ELR (cell line): ENCODE measurements around the gene PTPRN2.
"Not testable (repeated sequence)": the region's sequence is repeated elsewhere in the genome, so short reads cannot be mapped to it uniquely, and the experiment has no call there.

Experiments
- DNase-seq: peaks from one replicate; pipeline ENCODE4 v3.0.0-alpha.2; 2015; ENCODE audit warnings: low read depth

PTPRN2 gene

GRCh38 chr7:158276414-158277218, 311.0 kb downstream of the PTPRN2 start:
- DNase-seq, result no peak

- no peak for DNase-seq
These were observed 311.8 kb downstream of the PTPRN2 start for GRCh38 chr7:158275711-158276413.

- no peak for DNase-seq
These were observed 312.6 kb downstream of the PTPRN2 start for GRCh38 chr7:158274996-158275395.

- DNase-seq, result no peak
These were observed 313.2 kb downstream of the PTPRN2 start for GRCh38 chr7:158274404-158274811.

- DNase-seq, result not testable (repeated sequence)
These were observed 313.8 kb downstream of the PTPRN2 start for GRCh38 chr7:158273756-158274342.

- DNase-seq, result no peak
These were observed 314.4 kb downstream of the PTPRN2 start for GRCh38 chr7:158273138-158273651.

- DNase-seq, result no peak
These were observed 315.0 kb downstream of the PTPRN2 start for GRCh38 chr7:158272509-158273137.

GRCh38 chr7:158272091-158272490, 315.5 kb downstream of the PTPRN2 start:
- no peak for DNase-seq

- DNase-seq, result no peak
These were observed 316.0 kb downstream of the PTPRN2 start for GRCh38 chr7:158271646-158272045.

GRCh38 chr7:158270856-158271413, 316.7 kb downstream of the PTPRN2 start:
- no peak for DNase-seq

GRCh38 chr7:158270106-158270775, 317.4 kb downstream of the PTPRN2 start:
- DNase-seq, result no peak

GRCh38 chr7:158268816-158269535, 318.6 kb downstream of the PTPRN2 start:
- no peak for DNase-seq

- DNase-seq, result no peak
These were observed 319.7 kb downstream of the PTPRN2 start for GRCh38 chr7:158267742-158268435.

GRCh38 chr7:158266817-158267741, 320.5 kb downstream of the PTPRN2 start:
- no peak for DNase-seq

- DNase-seq, result no peak
These were observed 321.2 kb downstream of the PTPRN2 start for GRCh38 chr7:158266426-158266816.

- DNase-seq, result no peak
These were observed 321.9 kb downstream of the PTPRN2 start for GRCh38 chr7:158265743-158266080.

- no peak for DNase-seq
These were observed 322.5 kb downstream of the PTPRN2 start for GRCh38 chr7:158264881-158265742.
